Fibroblast of lung (primary cell): ENCODE measurements around the gene TP73. TPM values are rescaled to one million over a fixed set of nuclear protein-coding genes. Genes with fewer than 3 reads are reported as not detected.
A peak's percentile ranks its signal among the peaks of the same experiment; 100 is the strongest.

Source experiments
- DNase-seq, 2 donors: peaks; one replicate each; pipeline versions ENCODE4 v3.0.0 to v3.0.0-alpha.2; 2010; ENCODE audit warnings: low read depth in 2 of 2
- H2AFZ ChIP-seq: 2 replicates; pipeline ENCODE4 v1.5.1; 2012; ENCODE audit warnings: low read length, control low read depth, inconsistent platforms
- H3K27ac ChIP-seq: 2 replicates; pipeline ENCODE4 v1.5.1; 2011; ENCODE audit warnings: low read length, control low read depth; ENCODE audit not compliant: insufficient read depth
- H3K27me3 ChIP-seq: 2 replicates; pipeline ENCODE4 v1.5.1; 2011; ENCODE audit warnings: mild to moderate bottlenecking, low read length; ENCODE audit not compliant: control insufficient read depth, insufficient read depth
- H3K36me3 ChIP-seq: 2 replicates; pipeline ENCODE4 v1.5.1; 2011; ENCODE audit warnings: low read length; ENCODE audit not compliant: control insufficient read depth, insufficient read depth
- H3K4me1 ChIP-seq: 2 replicates; pipeline ENCODE4 v1.5.1; 2011; ENCODE audit warnings: low read length; ENCODE audit not compliant: control insufficient read depth, insufficient read depth; ENCODE audit errors: extremely low read depth
- H3K4me2 ChIP-seq: 2 replicates; pipeline ENCODE4 v1.5.1; 2011; ENCODE audit warnings: low read length, control low read depth; ENCODE audit not compliant: insufficient read depth; ENCODE audit errors: extremely low read depth
- H3K4me3 ChIP-seq, 4 experiments: fragments of 200-600 bp in 1 of 4; sonication (generic) in 1 of 4; replicated peaks in 1 of 4; 2 replicates each; pipeline ENCODE4 v1.5.1; 2011 to 2016; ENCODE audit warnings: low read length in 4 of 4, low read depth in 3 of 4, mild to moderate bottlenecking in 3 of 4, control low read depth in 2 of 4, inconsistent platforms in 1 of 4, mixed read lengths in 1 of 4; ENCODE audit not compliant: insufficient read depth in 1 of 4; ENCODE audit errors: control extremely low read depth in 1 of 4
- H3K79me2 ChIP-seq: 2 replicates; pipeline ENCODE4 v1.5.1; 2012; ENCODE audit warnings: mild to moderate bottlenecking, low read length, inconsistent platforms; ENCODE audit not compliant: control insufficient read depth, insufficient read depth
- H3K9ac ChIP-seq: 2 replicates; pipeline ENCODE4 v1.5.1; 2011; ENCODE audit warnings: mild to moderate bottlenecking, low read length, control low read depth; ENCODE audit not compliant: insufficient read depth
- H3K9me3 ChIP-seq: 2 replicates; pipeline ENCODE4 v1.5.1; 2012; ENCODE audit warnings: low read depth, low read length; ENCODE audit not compliant: control insufficient read depth, insufficient read depth
- H4K20me1 ChIP-seq: 2 replicates; pipeline ENCODE4 v1.5.1; 2011; ENCODE audit warnings: low read length; ENCODE audit not compliant: control insufficient read depth, insufficient read depth; ENCODE audit errors: extremely low read depth
- EZH2 ChIP-seq: IDR thresholded peaks from 2 replicates; pipeline ENCODE4 v1.5.1; 2012; ENCODE audit warnings: low read length, control low read depth, mild to moderate bottlenecking; ENCODE audit errors: missing control alignments
- polyA plus RNA-seq, 2 donors: library from polyadenylated mRNA; depleted of rRNA in 1 of 2; stranded (reverse) in 1 of 2; unstranded in 1 of 2; fragments of >200 nt; gene quantifications; 2 replicates each; pipeline ENCODE4 v1.2.1, GENCODE V29; 2011 to 2012; ENCODE audit warnings: missing spikeins in 1 of 2
- total RNA-seq: library from RNA; depleted of rRNA; stranded (reverse); fragments of >200 nt; gene quantifications from 2 replicates; pipeline ENCODE4 v1.2.1, GENCODE V29; 2014
- TF ChIP-seq, protein P1 (sequence below), 2 donors: IDR thresholded peaks in 1 of 2; conservative IDR thresholded peaks in 1 of 2; 1 replicate in 1 of 2; 2 replicates in 1 of 2; pipeline ENCODE4 v1.5.1; 2011 to 2012; ENCODE audit warnings: low read length in 2 of 2, control low read depth in 1 of 2, inconsistent platforms in 1 of 2, low read depth in 1 of 2, mild to moderate bottlenecking in 1 of 2

Gene TP73
- total and polyA plus RNA-seq, 2 donors (not counting 1 experiment from before 2014, with no cell fraction given): not detected

- H3K9me3 ChIP-seq: no peaks in the 10 kb centered on the region
- TF ChIP-seq, protein P1, sequence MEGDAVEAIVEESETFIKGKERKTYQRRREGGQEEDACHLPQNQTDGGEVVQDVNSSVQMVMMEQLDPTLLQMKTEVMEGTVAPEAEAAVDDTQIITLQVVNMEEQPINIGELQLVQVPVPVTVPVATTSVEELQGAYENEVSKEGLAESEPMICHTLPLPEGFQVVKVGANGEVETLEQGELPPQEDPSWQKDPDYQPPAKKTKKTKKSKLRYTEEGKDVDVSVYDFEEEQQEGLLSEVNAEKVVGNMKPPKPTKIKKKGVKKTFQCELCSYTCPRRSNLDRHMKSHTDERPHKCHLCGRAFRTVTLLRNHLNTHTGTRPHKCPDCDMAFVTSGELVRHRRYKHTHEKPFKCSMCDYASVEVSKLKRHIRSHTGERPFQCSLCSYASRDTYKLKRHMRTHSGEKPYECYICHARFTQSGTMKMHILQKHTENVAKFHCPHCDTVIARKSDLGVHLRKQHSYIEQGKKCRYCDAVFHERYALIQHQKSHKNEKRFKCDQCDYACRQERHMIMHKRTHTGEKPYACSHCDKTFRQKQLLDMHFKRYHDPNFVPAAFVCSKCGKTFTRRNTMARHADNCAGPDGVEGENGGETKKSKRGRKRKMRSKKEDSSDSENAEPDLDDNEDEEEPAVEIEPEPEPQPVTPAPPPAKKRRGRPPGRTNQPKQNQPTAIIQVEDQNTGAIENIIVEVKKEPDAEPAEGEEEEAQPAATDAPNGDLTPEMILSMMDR (conservative IDR thresholded peaks at IDR 0.05 in 1 of 2, IDR thresholded peaks at IDR 0.05 in 1 of 2; ENCODE audit: low read depth in 1 of 2, low read length in 2 of 2): no peak
- TF ChIP-seq EZH2: no peak
- no peak for DNase-seq
- H3K27ac ChIP-seq: no peak overlapping the region
- no peaks in the 10 kb centered on the region for H3K27me3 ChIP-seq
- no peaks in the 10 kb centered on the region for H4K20me1 ChIP-seq
- no peaks in the 10 kb centered on the region for H3K4me1 ChIP-seq
- no peak overlapping the region for H3K9ac ChIP-seq
- H3K36me3 ChIP-seq: no peaks in the 10 kb centered on the region
- H3K4me3 ChIP-seq: no peak overlapping the region
- no peak overlapping the region for H2AFZ ChIP-seq
- H3K4me2 ChIP-seq: no peak overlapping the region
- H3K79me2 ChIP-seq: no peaks in the 10 kb centered on the region
Measured at GRCh38 chr1:3681898-3682806, 29.8 kb downstream of the TP73 start.

GRCh38 chr1:3683197-3683596 is 30.9 kb downstream of the TP73 start:
- H3K4me1 ChIP-seq: no peaks in the 10 kb centered on the region
- TF ChIP-seq, protein P1 (conservative IDR thresholded peaks at IDR 0.05 in 1 of 2, IDR thresholded peaks at IDR 0.05 in 1 of 2; ENCODE audit: low read depth in 1 of 2, low read length in 2 of 2): no peak
- no peak for TF ChIP-seq EZH2
- no peak overlapping the region for H3K9ac ChIP-seq
- no peaks in the 10 kb centered on the region for H3K36me3 ChIP-seq
- H3K4me3 ChIP-seq: no peak overlapping the region
- no peaks in the 10 kb centered on the region for H3K27me3 ChIP-seq
- H4K20me1 ChIP-seq: no peaks in the 10 kb centered on the region
- H3K9me3 ChIP-seq: no peaks in the 10 kb centered on the region
- no peak overlapping the region for H3K27ac ChIP-seq
- H3K79me2 ChIP-seq: no peaks in the 10 kb centered on the region
- H2AFZ ChIP-seq: no peak overlapping the region
- no peak for DNase-seq
- H3K4me2 ChIP-seq: no peak overlapping the region

- H3K27ac ChIP-seq: no peak overlapping the region
- H3K9me3 ChIP-seq: no peaks in the 10 kb centered on the region
- H3K27me3 ChIP-seq: no peaks in the 10 kb centered on the region
- peak in 1 of 2 donors; percentile 14 for DNase-seq
- H3K4me1 ChIP-seq: no peaks in the 10 kb centered on the region
- no peaks in the 10 kb centered on the region for H3K79me2 ChIP-seq
- H3K4me3 ChIP-seq: no peak overlapping the region
- no peak overlapping the region for H3K4me2 ChIP-seq
- no peaks in the 10 kb centered on the region for H4K20me1 ChIP-seq
- H2AFZ ChIP-seq: no peak overlapping the region
- H3K9ac ChIP-seq: no peak overlapping the region
- no peak for TF ChIP-seq EZH2
- TF ChIP-seq, protein P1 (conservative IDR thresholded peaks at IDR 0.05 in 1 of 2, IDR thresholded peaks at IDR 0.05 in 1 of 2; ENCODE audit: low read depth in 1 of 2, low read length in 2 of 2): no peak
- H3K36me3 ChIP-seq: no peaks in the 10 kb centered on the region
Measured at GRCh38 chr1:3683992-3684391, 31.7 kb downstream of the TP73 start.
